ENCODE measurements around the gene STK4. TPM values are rescaled to one million over a fixed set of nuclear protein-coding genes. Genes with fewer than 3 reads are reported as not detected.

The STK4 gene
- total RNA-seq, 1 experiment from 2014 or later: 52.7 TPM

- BruUV-seq (replicated peaks): no TSS peak
- Histone ChIP-seq H3K4me1 (ENCODE audit: insufficient read depth, low read length, poor library complexity, severe bottlenecking) (no peaks in the 10 kb centered on the region), H3K36me3 (ENCODE audit: insufficient read depth, low read length, poor library complexity, severe bottlenecking) (no peaks in the 10 kb centered on the region), H3K4me3 (ENCODE audit: low read depth, low read length, poor library complexity, severe bottlenecking) (no peak overlapping the region), H3K27me3 (replicated peaks; ENCODE audit: insufficient read depth, low read depth, low read length, poor library complexity) (no peaks in the 10 kb centered on the region), H3K9me3 (ENCODE audit: low read depth, low read length, poor library complexity, severe bottlenecking) (no peaks in the 10 kb centered on the region), H3K27ac (ENCODE audit: low read depth, low read length, poor library complexity, severe bottlenecking) (no peak overlapping the region)
- DNase-seq (ENCODE audit: low spot score): no peak
- POLR2A ChIA-PET (ENCODE audit: low non-redundant PET): no interaction called here
- CTCF ChIA-PET: no interaction called here
- intact Hi-C loops (cut with micrococcal nuclease; ENCODE audit: unreplicated experiment): no loop called here
- no peak for TF ChIP-seq CTCF (conservative IDR thresholded peaks at IDR 0.05; ENCODE audit: low read depth, low read length)
- TF ChIP-seq EZH2 (IDR thresholded peaks at IDR 0.05; ENCODE audit: borderline replicate concordance, low read depth, low read length, poor library complexity, severe bottlenecking): no peak
These were observed 98.5 kb downstream of the STK4 start for GRCh38 chr20:45064812-45065211.

GRCh38 chr20:45066372-45066771, 100.1 kb downstream of the STK4 start:
- Histone ChIP-seq H3K36me3 (ENCODE audit: insufficient read depth, low read length, poor library complexity, severe bottlenecking) (no peaks in the 10 kb centered on the region), H3K9me3 (ENCODE audit: low read depth, low read length, poor library complexity, severe bottlenecking) (no peaks in the 10 kb centered on the region), H3K27ac (ENCODE audit: low read depth, low read length, poor library complexity, severe bottlenecking) (no peak overlapping the region), H3K27me3 (replicated peaks; ENCODE audit: insufficient read depth, low read depth, low read length, poor library complexity) (no peaks in the 10 kb centered on the region), H3K4me1 (ENCODE audit: insufficient read depth, low read length, poor library complexity, severe bottlenecking) (no peaks in the 10 kb centered on the region), H3K4me3 (ENCODE audit: low read depth, low read length, poor library complexity, severe bottlenecking) (no peak overlapping the region)
- DNase-seq (ENCODE audit: low spot score): no peak
- no peak for TF ChIP-seq EZH2 (IDR thresholded peaks at IDR 0.05; ENCODE audit: borderline replicate concordance, low read depth, low read length, poor library complexity, severe bottlenecking)
- no peak for TF ChIP-seq CTCF (conservative IDR thresholded peaks at IDR 0.05; ENCODE audit: low read depth, low read length)
- POLR2A ChIA-PET (ENCODE audit: low non-redundant PET): no interaction called here
- CTCF ChIA-PET: no interaction called here
- no TSS peak for BruUV-seq (replicated peaks)
- intact Hi-C loops (cut with micrococcal nuclease; ENCODE audit: unreplicated experiment): no loop called here

GRCh38 chr20:45067087-45067486, 100.8 kb downstream of the STK4 start:
- Histone ChIP-seq H3K36me3 (ENCODE audit: insufficient read depth, low read length, poor library complexity, severe bottlenecking) (no peaks in the 10 kb centered on the region), H3K27me3 (replicated peaks; ENCODE audit: insufficient read depth, low read depth, low read length, poor library complexity) (no peaks in the 10 kb centered on the region), H3K4me1 (ENCODE audit: insufficient read depth, low read length, poor library complexity, severe bottlenecking) (no peaks in the 10 kb centered on the region), H3K27ac (ENCODE audit: low read depth, low read length, poor library complexity, severe bottlenecking) (no peak overlapping the region), H3K9me3 (ENCODE audit: low read depth, low read length, poor library complexity, severe bottlenecking) (no peaks in the 10 kb centered on the region), H3K4me3 (ENCODE audit: low read depth, low read length, poor library complexity, severe bottlenecking) (no peak overlapping the region)
- no TSS peak for BruUV-seq (replicated peaks)
- ChIA-PET CTCF (no interaction called here), POLR2A (ENCODE audit: low non-redundant PET) (no interaction called here)
- intact Hi-C loops (cut with micrococcal nuclease; ENCODE audit: unreplicated experiment): no loop called here
- DNase-seq (ENCODE audit: low spot score): no peak
- no peak for TF ChIP-seq CTCF (conservative IDR thresholded peaks at IDR 0.05; ENCODE audit: low read depth, low read length)
- TF ChIP-seq EZH2 (IDR thresholded peaks at IDR 0.05; ENCODE audit: borderline replicate concordance, low read depth, low read length, poor library complexity, severe bottlenecking): no peak
